Measurements from ENCODE around the gene ZNF366. TPM values are rescaled to one million over a fixed set of nuclear protein-coding genes. Genes with fewer than 3 reads are reported as not detected.

ZNF366 gene
- polyA plus RNA-seq, 1 donor (not counting 4 experiments of a cell fraction or from before 2014, with no cell fraction given) = not detected

GRCh38 chr5:72519111-72519510 is 11.9 kb upstream of the ZNF366 start:
- no peak overlapping the region for H3K4me2 ChIP-seq (ENCODE audit: control insufficient read depth, extremely low read depth, insufficient read depth, low read depth, low read length)
- FAIRE-seq (no peak), DNase-seq (ENCODE audit: low read depth, low spot score) (no peak)
- no peak for TF ChIP-seq EZH2 (IDR thresholded peaks at IDR 0.05; ENCODE audit: low read length)
- TF ChIP-seq CTCF (optimal IDR thresholded peaks at IDR 0.05 in 1 of 3, IDR thresholded peaks at IDR 0.05 in 1 of 3, conservative IDR thresholded peaks at IDR 0.05 in 1 of 3; ENCODE audit: extremely low read depth in 1 of 3, insufficient read depth in 2 of 3, low read length in 3 of 3) = no peak
- no peaks in the 10 kb centered on the region for H3K27me3 ChIP-seq (ENCODE audit: control insufficient read depth, extremely low read depth, insufficient read depth, low read length)
- no peaks in the 10 kb centered on the region for H3K9me3 ChIP-seq (ENCODE audit: control insufficient read depth, low read depth, low read length)
- H3K36me3 ChIP-seq (ENCODE audit: control insufficient read depth in 2 of 2, extremely low read depth in 1 of 2, insufficient read depth in 2 of 2, low read length in 2 of 2) = no peaks in the 10 kb centered on the region
- H3K4me3 ChIP-seq (ENCODE audit: control insufficient read depth in 2 of 3, extremely low read depth in 1 of 3, insufficient read depth in 2 of 3, low read depth in 1 of 3, low read length in 3 of 3) = no peak overlapping the region
- no peaks in the 10 kb centered on the region for H4K20me1 ChIP-seq (ENCODE audit: control insufficient read depth, extremely low read depth, insufficient read depth, low read length)
- dilution Hi-C loops (cut with MboI; ENCODE audit: extremely low pct_ligation_motif_present, low sequenced_read_pairs) = no loop called here
- H3K4me1 ChIP-seq (ENCODE audit: control insufficient read depth, extremely low read depth, insufficient read depth, low read length) = no peaks in the 10 kb centered on the region
- H3K9ac ChIP-seq (ENCODE audit: control insufficient read depth, extremely low read depth, insufficient read depth, low read length) = no peak overlapping the region
- H2AFZ ChIP-seq (ENCODE audit: control insufficient read depth, low read length) = no peak overlapping the region
- H3K9me1 ChIP-seq (ENCODE audit: control insufficient read depth, extremely low read depth, insufficient read depth, low read length) = no peaks in the 10 kb centered on the region
- H3K27ac ChIP-seq (ENCODE audit: control insufficient read depth, insufficient read depth, low read length) = no peak overlapping the region
- no peaks in the 10 kb centered on the region for H3K79me2 ChIP-seq (ENCODE audit: control insufficient read depth, insufficient read depth, low read length)

DNA sequence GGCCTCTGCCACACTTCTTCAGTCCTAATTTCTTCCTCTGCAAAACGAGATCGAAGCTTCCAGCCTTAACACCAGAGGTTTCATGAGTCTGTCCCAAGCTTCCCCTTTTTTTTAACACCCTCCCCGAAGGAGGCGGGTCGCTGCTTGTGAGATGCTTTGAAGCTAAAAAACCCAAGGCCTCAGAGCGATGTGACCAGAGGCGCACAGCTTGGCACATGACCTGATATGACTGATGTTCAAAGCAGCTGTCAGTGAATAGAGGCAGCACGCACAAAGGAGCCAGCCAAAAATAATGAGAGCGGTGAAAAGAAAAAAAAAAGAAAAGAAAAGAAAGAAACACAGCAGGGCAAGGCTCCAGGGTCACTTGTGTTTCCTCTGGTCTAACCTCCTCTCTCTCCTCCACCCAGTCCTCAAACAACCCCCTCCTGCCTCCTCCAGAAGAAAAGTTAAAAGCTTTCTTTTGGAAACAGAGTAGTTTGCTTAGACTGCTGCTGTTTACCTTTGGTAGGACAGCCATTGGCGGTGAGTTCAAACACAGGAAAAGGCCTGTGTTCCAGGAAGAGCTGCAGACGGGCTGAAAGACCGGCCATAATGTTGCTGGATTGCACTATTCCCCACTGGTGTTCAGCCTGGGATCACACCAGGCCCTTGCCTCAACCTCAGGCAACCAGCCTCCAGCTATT is 10.9 kb upstream of the ZNF366 start:
- FAIRE-seq = no peak
- Histone ChIP-seq H3K4me2 (ENCODE audit: control insufficient read depth, extremely low read depth, insufficient read depth, low read depth, low read length) (no peak overlapping the region), H3K9ac (ENCODE audit: control insufficient read depth, extremely low read depth, insufficient read depth, low read length) (no peak overlapping the region), H3K4me3 (ENCODE audit: control insufficient read depth in 2 of 3, extremely low read depth in 1 of 3, insufficient read depth in 2 of 3, low read depth in 1 of 3, low read length in 3 of 3) (no peak overlapping the region), H3K27me3 (ENCODE audit: control insufficient read depth, extremely low read depth, insufficient read depth, low read length) (no peaks in the 10 kb centered on the region), H3K79me2 (ENCODE audit: control insufficient read depth, insufficient read depth, low read length) (no peaks in the 10 kb centered on the region), H3K36me3 (ENCODE audit: control insufficient read depth in 2 of 2, extremely low read depth in 1 of 2, insufficient read depth in 2 of 2, low read length in 2 of 2) (no peaks in the 10 kb centered on the region), H3K4me1 (ENCODE audit: control insufficient read depth, extremely low read depth, insufficient read depth, low read length) (no peaks in the 10 kb centered on the region), H4K20me1 (ENCODE audit: control insufficient read depth, extremely low read depth, insufficient read depth, low read length) (no peaks in the 10 kb centered on the region), H3K27ac (ENCODE audit: control insufficient read depth, insufficient read depth, low read length) (no peak overlapping the region), H3K9me3 (ENCODE audit: control insufficient read depth, low read depth, low read length) (no peaks in the 10 kb centered on the region), H2AFZ (ENCODE audit: control insufficient read depth, low read length) (no peak overlapping the region), H3K9me1 (ENCODE audit: control insufficient read depth, extremely low read depth, insufficient read depth, low read length) (no peaks in the 10 kb centered on the region)
- DNase-seq (ENCODE audit: low read depth, low spot score) = no peak
- dilution Hi-C loops (cut with MboI; ENCODE audit: extremely low pct_ligation_motif_present, low sequenced_read_pairs) = no loop called here
- TF ChIP-seq CTCF (optimal IDR thresholded peaks at IDR 0.05 in 1 of 3, IDR thresholded peaks at IDR 0.05 in 1 of 3, conservative IDR thresholded peaks at IDR 0.05 in 1 of 3; ENCODE audit: extremely low read depth in 1 of 3, insufficient read depth in 2 of 3, low read length in 3 of 3) = no peak
- TF ChIP-seq EZH2 (IDR thresholded peaks at IDR 0.05; ENCODE audit: low read length) = no peak

Data from keratinocyte (primary cell).